ENCODE measurements around the gene FAM177B. TPM values are rescaled to one million over a fixed set of nuclear protein-coding genes. Genes with fewer than 3 reads are reported as not detected.

The FAM177B gene
- total RNA-seq, 3 donors from 2014 or later (not counting 1 experiment from before 2014, with no cell fraction given) = not detected

DNA sequence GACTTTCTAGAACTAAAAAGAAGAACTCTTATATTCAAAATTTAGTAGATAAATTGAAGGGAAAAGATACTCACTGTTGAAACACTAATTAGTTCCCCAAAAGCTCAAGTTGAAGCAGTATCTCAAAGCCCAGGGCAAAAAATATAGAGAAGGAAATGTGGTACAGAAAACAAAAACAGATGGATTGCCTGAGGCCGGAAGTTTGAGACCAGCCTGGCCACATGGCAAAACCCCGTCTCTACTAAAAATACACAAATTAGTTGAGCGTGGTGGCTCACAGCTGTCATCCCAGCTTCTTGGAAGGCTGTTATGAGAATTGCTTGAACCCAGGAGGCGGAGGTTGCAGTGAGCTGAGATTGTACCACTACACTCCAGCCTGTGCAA lies 36.0 kb downstream of the FAM177B start:
- Mint-ChIP-seq H3K27me3 (ENCODE audit: low read depth in 2 of 2) (peaks cover 0 to 6% of the 10 kb centered on the region in 2 donors), H3K9me3 (peaks cover 2 to 3% of the 10 kb centered on the region in 2 donors), H3K27ac (peak overlapping the region; percentile 65 to 79), H3K4me3 (peak overlapping the region; percentile 78), H3K36me3 (peaks cover 12% of the 10 kb centered on the region), H3K4me1 (peaks cover 19 to 20% of the 10 kb centered on the region in 2 donors)
- Histone ChIP-seq H3K27me3 (ENCODE audit: control insufficient read depth, insufficient read depth, low read length) (no peaks in the 10 kb centered on the region), H3K4me3 (ENCODE audit: low read length) (no peak overlapping the region), H3K9me3 (ENCODE audit: control insufficient read depth, insufficient read depth, low read length) (peaks cover 7% of the 10 kb centered on the region), H3K4me1 (ENCODE audit: control insufficient read depth, insufficient read depth, low read length) (peaks cover 20% of the 10 kb centered on the region), H3K36me3 (ENCODE audit: control insufficient read depth, insufficient read depth, low read length) (no peaks in the 10 kb centered on the region), H3K27ac (ENCODE audit: low read length) (peak overlapping the region; percentile 47)
- DNase-seq = peak in 1 of 2 donors; percentile 13
- WGBS (ENCODE audit: insufficient coverage) = 8% methylated on average over 3 of the region's 4 CpGs
- peak; percentile 28 to 75 (median 31) for ATAC-seq
- intact Hi-C loops (cut with micrococcal nuclease) = no loop called here
- TF ChIP-seq, protein P1, sequence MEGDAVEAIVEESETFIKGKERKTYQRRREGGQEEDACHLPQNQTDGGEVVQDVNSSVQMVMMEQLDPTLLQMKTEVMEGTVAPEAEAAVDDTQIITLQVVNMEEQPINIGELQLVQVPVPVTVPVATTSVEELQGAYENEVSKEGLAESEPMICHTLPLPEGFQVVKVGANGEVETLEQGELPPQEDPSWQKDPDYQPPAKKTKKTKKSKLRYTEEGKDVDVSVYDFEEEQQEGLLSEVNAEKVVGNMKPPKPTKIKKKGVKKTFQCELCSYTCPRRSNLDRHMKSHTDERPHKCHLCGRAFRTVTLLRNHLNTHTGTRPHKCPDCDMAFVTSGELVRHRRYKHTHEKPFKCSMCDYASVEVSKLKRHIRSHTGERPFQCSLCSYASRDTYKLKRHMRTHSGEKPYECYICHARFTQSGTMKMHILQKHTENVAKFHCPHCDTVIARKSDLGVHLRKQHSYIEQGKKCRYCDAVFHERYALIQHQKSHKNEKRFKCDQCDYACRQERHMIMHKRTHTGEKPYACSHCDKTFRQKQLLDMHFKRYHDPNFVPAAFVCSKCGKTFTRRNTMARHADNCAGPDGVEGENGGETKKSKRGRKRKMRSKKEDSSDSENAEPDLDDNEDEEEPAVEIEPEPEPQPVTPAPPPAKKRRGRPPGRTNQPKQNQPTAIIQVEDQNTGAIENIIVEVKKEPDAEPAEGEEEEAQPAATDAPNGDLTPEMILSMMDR (IDR thresholded peaks at IDR 0.05) = no peak

DNA sequence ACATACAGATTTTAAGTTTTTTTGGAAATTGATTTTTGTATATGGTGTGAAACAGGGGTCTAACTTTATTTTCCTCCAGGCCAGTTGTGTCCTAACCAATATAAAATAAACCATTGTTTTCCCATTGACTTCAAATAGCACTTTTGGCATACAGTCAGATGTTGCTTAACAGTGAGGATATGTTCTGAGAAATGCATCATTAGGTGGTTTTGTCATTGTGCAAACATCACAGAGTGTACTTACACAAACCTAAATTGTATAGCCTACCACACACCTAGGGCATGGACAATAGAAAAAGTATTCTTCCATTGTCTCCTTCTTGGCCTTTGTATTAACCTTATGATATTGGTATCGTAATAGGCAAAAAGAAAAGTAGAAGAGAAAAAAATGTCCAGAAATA lies 40.5 kb downstream of the FAM177B start:
- H3K4me3 Mint-ChIP-seq = no peak overlapping the region
- Histone ChIP-seq H3K9me3 (ENCODE audit: control insufficient read depth, insufficient read depth, low read length) (no peaks in the 10 kb centered on the region), H3K36me3 (ENCODE audit: control insufficient read depth, insufficient read depth, low read length) (no peaks in the 10 kb centered on the region), H3K4me1 (ENCODE audit: control insufficient read depth, insufficient read depth, low read length) (peaks cover 10% of the 10 kb centered on the region), H3K27ac (ENCODE audit: low read length) (no peak overlapping the region), H3K4me3 (ENCODE audit: low read length) (no peak overlapping the region), H3K27me3 (ENCODE audit: control insufficient read depth, insufficient read depth, low read length) (no peaks in the 10 kb centered on the region)
- no peak overlapping the region for H3K27ac Mint-ChIP-seq
- H3K4me1 Mint-ChIP-seq = peaks cover 11 to 12% of the 10 kb centered on the region in 2 donors
- no peak for DNase-seq
- no peaks in the 10 kb centered on the region for H3K9me3 Mint-ChIP-seq
- no CpG with 5 or more reads among the region's 1 CpG for WGBS (ENCODE audit: insufficient coverage)
- H3K27me3 Mint-ChIP-seq (ENCODE audit: low read depth in 2 of 2) = peaks cover 17 to 21% of the 10 kb centered on the region in 2 donors
- intact Hi-C loops (cut with micrococcal nuclease) = no loop called here
- ATAC-seq = no peak
- TF ChIP-seq, protein P1 (IDR thresholded peaks at IDR 0.05) = no peak
- H3K36me3 Mint-ChIP-seq = no peaks in the 10 kb centered on the region

DNA sequence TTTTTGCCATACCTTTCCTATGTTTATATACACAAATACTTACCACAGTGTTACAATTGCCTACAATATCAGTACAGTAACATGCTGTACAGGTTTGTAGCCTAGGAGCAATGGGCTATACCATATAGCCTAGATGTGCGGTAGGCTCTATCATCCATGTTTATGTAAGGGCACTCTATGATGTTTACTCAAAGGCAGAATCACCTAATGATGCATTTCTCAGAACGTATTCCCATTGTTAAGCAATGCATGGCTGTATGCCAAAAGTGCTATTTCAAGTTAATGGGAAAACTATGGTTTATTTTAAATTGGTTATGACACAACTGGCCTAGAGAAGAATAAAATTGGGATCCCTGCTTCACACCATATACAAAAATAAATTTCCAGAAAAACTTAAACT lies 41.0 kb downstream of the FAM177B start:
- H3K9me3 ChIP-seq (ENCODE audit: control insufficient read depth, insufficient read depth, low read length) = no peaks in the 10 kb centered on the region
- TF ChIP-seq, protein P1 (IDR thresholded peaks at IDR 0.05) = no peak
- Mint-ChIP-seq H3K27me3 (ENCODE audit: low read depth in 2 of 2) (peaks cover 17 to 22% of the 10 kb centered on the region in 2 donors), H3K27ac (no peak overlapping the region), H3K36me3 (no peaks in the 10 kb centered on the region), H3K4me1 (peaks cover 6% of the 10 kb centered on the region in 2 donors), H3K4me3 (no peak overlapping the region), H3K9me3 (no peaks in the 10 kb centered on the region)
- WGBS (ENCODE audit: insufficient coverage) = 88% methylated on average over 2 of the region's 2 CpGs
- ATAC-seq = peak in 1 of 3 donors; percentile 17
- intact Hi-C loops (cut with micrococcal nuclease) = no loop called here
- no peak for DNase-seq
- H3K4me3 ChIP-seq (ENCODE audit: low read length) = no peak overlapping the region
- H3K27me3 ChIP-seq (ENCODE audit: control insufficient read depth, insufficient read depth, low read length) = peaks cover under 1% of the 10 kb centered on the region
- H3K4me1 ChIP-seq (ENCODE audit: control insufficient read depth, insufficient read depth, low read length) = peaks cover 7% of the 10 kb centered on the region
- H3K27ac ChIP-seq (ENCODE audit: low read length) = no peak overlapping the region
- H3K36me3 ChIP-seq (ENCODE audit: control insufficient read depth, insufficient read depth, low read length) = no peaks in the 10 kb centered on the region

DNA sequence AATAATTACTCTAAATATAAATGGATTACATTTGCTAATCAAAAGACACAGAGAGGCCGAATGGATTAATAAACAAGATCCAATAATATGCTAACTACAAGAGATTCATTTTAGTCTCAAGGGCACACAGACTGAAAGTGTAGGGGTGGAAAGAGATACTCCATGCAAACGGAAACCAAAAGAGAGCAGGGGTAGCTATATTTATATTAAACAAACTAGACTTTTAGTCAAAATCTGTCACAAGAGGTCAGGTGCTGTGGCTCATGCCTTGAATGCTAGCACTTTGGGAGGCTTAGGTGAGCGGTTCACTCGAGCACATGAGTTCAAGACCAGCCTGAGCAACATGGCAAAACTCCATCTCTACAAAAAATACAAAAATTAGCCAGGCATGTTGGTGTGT lies 44.2 kb downstream of the FAM177B start:
- no peaks in the 10 kb centered on the region for H3K4me1 ChIP-seq (ENCODE audit: control insufficient read depth, insufficient read depth, low read length)
- no peaks in the 10 kb centered on the region for H3K9me3 ChIP-seq (ENCODE audit: control insufficient read depth, insufficient read depth, low read length)
- Mint-ChIP-seq H3K4me1 (no peaks in the 10 kb centered on the region), H3K4me3 (no peak overlapping the region), H3K36me3 (no peaks in the 10 kb centered on the region), H3K27ac (no peak overlapping the region), H3K27me3 (ENCODE audit: low read depth in 2 of 2) (peaks cover 15 to 38% of the 10 kb centered on the region in 2 donors), H3K9me3 (no peaks in the 10 kb centered on the region)
- H3K4me3 ChIP-seq (ENCODE audit: low read length) = no peak overlapping the region
- no peaks in the 10 kb centered on the region for H3K36me3 ChIP-seq (ENCODE audit: control insufficient read depth, insufficient read depth, low read length)
- H3K27ac ChIP-seq (ENCODE audit: low read length) = no peak overlapping the region
- no peak for ATAC-seq
- H3K27me3 ChIP-seq (ENCODE audit: control insufficient read depth, insufficient read depth, low read length) = peaks cover 3% of the 10 kb centered on the region
- WGBS (ENCODE audit: insufficient coverage) = 57% methylated on average over 3 of the region's 4 CpGs
- TF ChIP-seq, protein P1 (IDR thresholded peaks at IDR 0.05) = no peak
- DNase-seq = no peak
- intact Hi-C loops (cut with micrococcal nuclease) = no loop called here

Data from natural killer cell (primary cell).